Cardiac muscle cell (in vitro differentiated cells and primary cell): ENCODE data around the gene SEPTIN2. TPM values are rescaled to one million over a fixed set of nuclear protein-coding genes. Genes with fewer than 3 reads are reported as not detected.

Source experiments
- DNase-seq, 2 donors: peaks; one replicate each; pipeline versions ENCODE4 v3.0.0 to v3.0.0-alpha.2; 2010 to 2017; ENCODE audit warnings: low read depth in 1 of 2, low spot score in 1 of 2
- H3K27ac ChIP-seq: fragments of 200-600 bp; sonication (generic); 2 replicates; pipeline ENCODE4 v1.5.1; 2016
- H3K27me3 ChIP-seq: fragments of 200-600 bp; sonication (generic); 2 replicates; pipeline ENCODE4 v1.6.0; 2016; ENCODE audit warnings: control low read depth
- H3K36me3 ChIP-seq: fragments of 200-600 bp; sonication (generic); 2 replicates; pipeline ENCODE4 v1.5.1; 2016; ENCODE audit warnings: control low read depth
- H3K4me1 ChIP-seq: fragments of 200-600 bp; sonication (generic); 2 replicates; pipeline ENCODE4 v1.8.1; 2017; ENCODE audit warnings: low read depth, mild to moderate bottlenecking, mixed run types
- H3K4me3 ChIP-seq: fragments of 200-600 bp; sonication (generic); 2 replicates; pipeline ENCODE4 v1.5.1; 2016; ENCODE audit warnings: mild to moderate bottlenecking
- H3K9me3 ChIP-seq: fragments of 200-600 bp; sonication (generic); 2 replicates; pipeline ENCODE4 v1.5.1; 2017; ENCODE audit warnings: low read depth, mild to moderate bottlenecking, control low read depth
- CTCF ChIP-seq: IDR thresholded peaks from 2 replicates; pipeline ENCODE4 v1.5.1; 2012; ENCODE audit warnings: low read depth, mild to moderate bottlenecking, low read length
- polyA plus RNA-seq: library from polyadenylated mRNA; unstranded; fragments of >200 nt; fragmentation: Nextera tagmentation; extraction: Ambion mirVana; gene quantifications from 2 replicates; pipeline ENCODE4 v1.2.1, GENCODE V29; 2016
- total RNA-seq: library from RNA; depleted of rRNA; stranded (reverse); fragments of >200 nt; gene quantifications from 2 replicates; pipeline ENCODE4 v1.2.3, GENCODE V29; 2016

Gene SEPTIN2
- total and polyA plus RNA-seq, 2 experiments from 2014 or later: 386 to 627 TPM

- no peak overlapping the region for H3K4me3 ChIP-seq
- no peaks in the 10 kb centered on the region for H3K4me1 ChIP-seq
- peaks cover 50% of the 10 kb centered on the region for H3K36me3 ChIP-seq
- H3K27me3 ChIP-seq: no peaks in the 10 kb centered on the region
- peak overlapping the region; percentile 36 for H3K27ac ChIP-seq
- no peak for DNase-seq
- no peak for TF ChIP-seq CTCF
- H3K9me3 ChIP-seq: no peaks in the 10 kb centered on the region
These were observed 19.1 kb downstream of the SEPTIN2 start for GRCh38 chr2:241334813-241335212.

DNA sequence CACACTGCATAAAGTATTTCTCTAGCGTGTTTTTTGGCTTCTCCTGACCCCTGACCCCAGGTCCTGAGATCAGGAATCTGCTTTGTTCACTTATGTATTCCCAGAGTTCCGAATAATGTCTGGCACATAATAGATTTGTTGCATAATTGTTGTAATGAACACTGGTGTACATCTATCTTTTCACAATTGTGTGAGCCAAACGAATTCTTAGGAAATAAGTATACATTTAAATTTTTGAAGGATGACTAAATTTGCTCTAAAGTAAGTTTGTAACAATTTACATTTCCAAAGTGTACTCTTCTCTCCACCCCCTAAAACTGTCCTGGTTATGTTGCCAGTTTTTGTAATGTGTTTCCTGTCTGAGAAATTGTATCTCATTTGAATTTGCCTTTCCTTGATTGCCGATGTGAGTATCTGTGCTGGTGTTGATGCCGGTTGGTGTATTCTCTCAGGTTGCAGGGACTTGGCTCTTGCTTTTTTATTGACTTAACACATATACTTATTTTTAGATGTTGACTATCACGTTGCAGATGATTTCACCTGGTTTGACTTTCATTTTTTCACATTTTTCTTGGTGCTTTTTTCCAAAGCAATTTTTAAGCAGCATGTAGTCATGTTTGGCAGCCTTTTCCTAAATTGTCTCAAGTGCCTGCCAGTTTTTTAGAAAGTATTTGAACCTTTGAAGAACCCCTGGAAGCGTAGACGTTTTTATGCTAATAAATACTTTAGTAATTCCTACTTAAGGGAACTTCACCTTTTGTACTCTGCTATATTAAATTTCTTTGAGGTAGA lies 24.3 kb downstream of the SEPTIN2 start:
- Histone ChIP-seq H3K9me3 (no peaks in the 10 kb centered on the region), H3K36me3 (peaks cover 82% of the 10 kb centered on the region), H3K27ac (peak overlapping the region; percentile 63), H3K4me1 (no peaks in the 10 kb centered on the region), H3K27me3 (no peaks in the 10 kb centered on the region), H3K4me3 (no peak overlapping the region)
- peak in 1 of 2 donors; percentile 29 for DNase-seq
- TF ChIP-seq CTCF: no peak

GRCh38 chr2:241340631-241341163 lies 25.0 kb downstream of the SEPTIN2 start:
- Histone ChIP-seq H3K27me3 (no peaks in the 10 kb centered on the region), H3K36me3 (peaks cover 84% of the 10 kb centered on the region), H3K4me1 (no peaks in the 10 kb centered on the region), H3K9me3 (no peaks in the 10 kb centered on the region), H3K27ac (peak overlapping the region; percentile 63), H3K4me3 (no peak overlapping the region)
- no peak for TF ChIP-seq CTCF
- DNase-seq: no peak

DNA sequence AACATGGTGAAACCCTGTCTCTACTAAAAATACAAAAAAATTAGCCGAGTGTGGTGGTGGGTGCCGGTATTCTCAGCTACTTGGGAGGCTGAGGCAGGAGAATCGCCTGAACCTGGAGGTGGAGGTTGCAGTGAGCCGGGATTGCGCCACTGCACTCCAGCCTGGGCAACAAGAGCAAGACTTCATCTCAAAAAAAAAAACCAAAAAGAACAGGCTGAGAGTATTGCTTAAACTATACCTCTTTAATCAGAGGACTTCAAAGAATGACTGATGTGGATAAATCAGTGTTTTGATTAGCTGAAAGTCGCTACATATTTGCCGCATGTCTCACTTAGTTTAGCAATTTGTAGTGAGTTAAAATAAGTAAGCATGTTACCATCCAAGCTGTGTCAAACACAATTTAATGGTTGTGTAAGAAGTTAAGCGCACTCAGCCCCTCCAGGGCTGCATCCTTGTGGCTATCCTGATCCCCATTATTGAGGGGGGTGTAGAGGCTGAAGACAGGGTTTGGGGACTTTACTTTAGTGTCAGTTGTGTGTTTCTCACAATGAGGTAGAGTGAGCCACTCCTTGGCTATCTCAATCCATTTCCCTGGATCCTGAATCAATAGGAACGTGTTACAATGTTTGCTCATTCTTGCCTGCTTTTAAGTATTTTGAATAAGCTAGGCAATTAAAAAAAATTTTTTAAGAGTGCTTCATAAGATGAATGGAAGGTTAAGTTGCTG lies 29.4 kb downstream of the SEPTIN2 start:
- DNase-seq: no peak
- Histone ChIP-seq H3K9me3 (no peaks in the 10 kb centered on the region), H3K27me3 (no peaks in the 10 kb centered on the region), H3K27ac (no peak overlapping the region), H3K36me3 (peaks cover 89% of the 10 kb centered on the region), H3K4me3 (no peak overlapping the region), H3K4me1 (no peaks in the 10 kb centered on the region)
- TF ChIP-seq CTCF: no peak

- H3K27me3 ChIP-seq: no peaks in the 10 kb centered on the region
- no peaks in the 10 kb centered on the region for H3K9me3 ChIP-seq
- no peak overlapping the region for H3K27ac ChIP-seq
- no peak overlapping the region for H3K4me3 ChIP-seq
- no peak for TF ChIP-seq CTCF
- DNase-seq: no peak
- peaks cover 6% of the 10 kb centered on the region for H3K4me1 ChIP-seq
- peaks cover 86% of the 10 kb centered on the region for H3K36me3 ChIP-seq
These were observed 34.2 kb downstream of the SEPTIN2 start for GRCh38 chr2:241349941-241350340.
